Adrenal gland (tissue), 5 donors: ENCODE measurements around the gene PTPN14.

Source experiments
- POLR2A ChIP-seq, 2 donors: fragments of 450-650 bp; IDR thresholded peaks; one replicate each; pipeline ENCODE4 v1.6.1; 2017; ENCODE audit warnings: antibody characterized with exemption in 2 of 2, mild to moderate bottlenecking in 2 of 2, moderate library complexity in 1 of 2
- TF ChIP-seq, protein P1 (sequence below), 6 experiments: fragments of 450-650 bp in 4 of 6; fragments of 200-600 bp in 2 of 6; sonication (generic) in 1 of 6; IDR thresholded peaks; 1 replicate in 5 of 6; 2 replicates in 1 of 6; pipeline versions ENCODE4 v1.5.1 to v1.8.0; 2016 to 2021; ENCODE audit warnings: antibody characterized with exemption in 6 of 6, mild to moderate bottlenecking in 2 of 6, moderate library complexity in 1 of 6
- donor health status: DM: no; HTN: no; CAD: no.

DNA sequence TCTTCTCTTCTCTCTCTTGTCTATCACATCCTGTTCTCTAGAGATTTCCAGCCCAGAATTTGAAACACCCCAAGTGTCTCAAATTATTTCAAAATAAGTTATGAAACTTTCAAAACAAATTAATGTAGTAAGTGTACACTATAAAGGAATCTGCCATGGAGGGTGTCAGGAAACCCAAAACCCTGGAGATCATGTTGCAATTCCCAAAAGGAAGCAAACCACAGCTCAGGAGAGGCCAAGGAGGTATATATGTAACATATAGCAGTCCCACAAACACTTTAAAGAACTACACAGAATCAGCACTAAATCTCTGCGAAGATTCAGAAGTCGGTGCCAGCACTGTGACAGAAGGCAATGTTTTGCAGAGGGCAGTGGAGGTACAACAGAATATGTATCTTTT, 26.6 kb downstream of the PTPN14 start:
- TF ChIP-seq POLR2A (IDR thresholded peaks at IDR 0.05) = no peak
- TF ChIP-seq, protein P1, sequence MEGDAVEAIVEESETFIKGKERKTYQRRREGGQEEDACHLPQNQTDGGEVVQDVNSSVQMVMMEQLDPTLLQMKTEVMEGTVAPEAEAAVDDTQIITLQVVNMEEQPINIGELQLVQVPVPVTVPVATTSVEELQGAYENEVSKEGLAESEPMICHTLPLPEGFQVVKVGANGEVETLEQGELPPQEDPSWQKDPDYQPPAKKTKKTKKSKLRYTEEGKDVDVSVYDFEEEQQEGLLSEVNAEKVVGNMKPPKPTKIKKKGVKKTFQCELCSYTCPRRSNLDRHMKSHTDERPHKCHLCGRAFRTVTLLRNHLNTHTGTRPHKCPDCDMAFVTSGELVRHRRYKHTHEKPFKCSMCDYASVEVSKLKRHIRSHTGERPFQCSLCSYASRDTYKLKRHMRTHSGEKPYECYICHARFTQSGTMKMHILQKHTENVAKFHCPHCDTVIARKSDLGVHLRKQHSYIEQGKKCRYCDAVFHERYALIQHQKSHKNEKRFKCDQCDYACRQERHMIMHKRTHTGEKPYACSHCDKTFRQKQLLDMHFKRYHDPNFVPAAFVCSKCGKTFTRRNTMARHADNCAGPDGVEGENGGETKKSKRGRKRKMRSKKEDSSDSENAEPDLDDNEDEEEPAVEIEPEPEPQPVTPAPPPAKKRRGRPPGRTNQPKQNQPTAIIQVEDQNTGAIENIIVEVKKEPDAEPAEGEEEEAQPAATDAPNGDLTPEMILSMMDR (IDR thresholded peaks at IDR 0.05) = no peak
